Breast epithelium (tissue), 4 donors: Measurements from ENCODE around the gene TAAR6. TPM values are rescaled to one million over a fixed set of nuclear protein-coding genes. Genes with fewer than 3 reads are reported as not detected.
"Not testable (repeated sequence)": the region's sequence is repeated elsewhere in the genome, so short reads cannot be mapped to it uniquely, and the experiment has no call there.

ENCODE experiments used
- DNase-seq, 2 donors: peaks; one replicate each; pipeline ENCODE4 v3.0.0-alpha.2; 2019; ENCODE audit warnings: low spot score in 2 of 2
- H3K27ac ChIP-seq, 2 donors: fragments of 200-600 bp; sonication (generic) in 1 of 2; one replicate each; pipeline ENCODE4 v1.5.1; 2016 to 2019; ENCODE audit warnings: mild to moderate bottlenecking in 1 of 2
- H3K27me3 ChIP-seq, 2 donors: fragments of 200-600 bp; sonication (generic) in 1 of 2; one replicate each; pipeline versions ENCODE4 v1.5.1 to v1.6.0; 2017 to 2019; ENCODE audit warnings: control low read depth in 1 of 2, mild to moderate bottlenecking in 1 of 2
- H3K36me3 ChIP-seq: fragments of 200-600 bp; one replicate; pipeline ENCODE4 v1.5.1; 2019
- H3K4me1 ChIP-seq, 2 donors: fragments of 200-600 bp; sonication (generic); one replicate each; pipeline ENCODE4 v1.5.1; 2016 to 2019; ENCODE audit warnings: control low read depth in 1 of 2
- H3K4me3 ChIP-seq, 3 donors: fragments of 200-600 bp; sonication (generic); 1 replicate in 2 of 3; 2 replicates in 1 of 3; pipeline ENCODE4 v1.5.1; 2016 to 2019; ENCODE audit warnings: mild to moderate bottlenecking in 3 of 3, moderate library complexity in 2 of 3
- H3K9me3 ChIP-seq, 2 donors: fragments of 200-600 bp; sonication (generic) in 1 of 2; one replicate each; pipeline ENCODE4 v1.5.1; 2016 to 2019; ENCODE audit warnings: control low read depth in 1 of 2
- POLR2A ChIP-seq: fragments of 450-650 bp; IDR thresholded peaks from one replicate; pipeline ENCODE4 v1.6.1; 2016; ENCODE audit warnings: antibody characterized with exemption, mild to moderate bottlenecking, moderate library complexity
- POLR2AphosphoS5 ChIP-seq, 3 donors: sonication (generic); formaldehyde crosslinking; IDR thresholded peaks; one replicate each; pipeline ENCODE4 v1.6.1; 2017; ENCODE audit warnings: antibody characterized with exemption in 3 of 3
- intact Hi-C: fragments of 100-400 bp; cut with DNase I; formaldehyde crosslinking; loops from one replicate; pipeline ENCODE4 v1.15.1; 2023; ENCODE audit warnings: low total_unique reads
- total RNA-seq, 3 donors: library from RNA; depleted of rRNA; stranded (reverse); fragments of >200 nt; gene quantifications; one replicate each; pipeline ENCODE4 v1.1.0, GENCODE V29; 2016
- TF ChIP-seq, protein P1 (sequence below), 3 donors: fragments of 450-650 bp; IDR thresholded peaks; one replicate each; pipeline ENCODE4 v1.5.1; 2016 to 2017; ENCODE audit warnings: antibody characterized with exemption in 3 of 3, mild to moderate bottlenecking in 3 of 3, moderate library complexity in 3 of 3

TAAR6 gene
- total RNA-seq, 3 donors from 2014 or later: not detected

DNA sequence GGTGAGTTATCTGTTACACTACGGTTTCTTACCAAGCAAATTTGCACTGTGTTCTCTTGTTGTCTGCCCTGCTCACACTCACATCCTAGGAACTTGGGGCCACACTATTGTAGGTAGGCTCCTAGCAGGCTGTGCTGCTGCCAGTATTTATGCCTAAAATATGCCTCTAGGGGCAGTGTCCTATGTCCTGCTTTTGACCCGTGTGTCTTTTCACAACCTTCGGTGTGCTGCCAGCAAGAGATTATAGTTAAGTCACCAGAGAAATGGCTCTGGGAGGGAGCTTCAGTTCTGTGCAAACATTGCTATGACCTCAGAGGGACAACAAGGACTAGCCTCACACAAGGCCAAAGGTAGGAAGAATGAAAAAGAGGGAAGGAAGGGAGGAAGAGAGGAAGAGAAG is 28.4 kb downstream of the TAAR6 start:
- no peak overlapping the region for H3K4me3 ChIP-seq
- no peaks in the 10 kb centered on the region for H3K9me3 ChIP-seq
- H3K27me3 ChIP-seq: no peaks in the 10 kb centered on the region
- no peaks in the 10 kb centered on the region for H3K4me1 ChIP-seq
- DNase-seq: no peak
- intact Hi-C loops: no loop called here
- TF ChIP-seq, protein P1, sequence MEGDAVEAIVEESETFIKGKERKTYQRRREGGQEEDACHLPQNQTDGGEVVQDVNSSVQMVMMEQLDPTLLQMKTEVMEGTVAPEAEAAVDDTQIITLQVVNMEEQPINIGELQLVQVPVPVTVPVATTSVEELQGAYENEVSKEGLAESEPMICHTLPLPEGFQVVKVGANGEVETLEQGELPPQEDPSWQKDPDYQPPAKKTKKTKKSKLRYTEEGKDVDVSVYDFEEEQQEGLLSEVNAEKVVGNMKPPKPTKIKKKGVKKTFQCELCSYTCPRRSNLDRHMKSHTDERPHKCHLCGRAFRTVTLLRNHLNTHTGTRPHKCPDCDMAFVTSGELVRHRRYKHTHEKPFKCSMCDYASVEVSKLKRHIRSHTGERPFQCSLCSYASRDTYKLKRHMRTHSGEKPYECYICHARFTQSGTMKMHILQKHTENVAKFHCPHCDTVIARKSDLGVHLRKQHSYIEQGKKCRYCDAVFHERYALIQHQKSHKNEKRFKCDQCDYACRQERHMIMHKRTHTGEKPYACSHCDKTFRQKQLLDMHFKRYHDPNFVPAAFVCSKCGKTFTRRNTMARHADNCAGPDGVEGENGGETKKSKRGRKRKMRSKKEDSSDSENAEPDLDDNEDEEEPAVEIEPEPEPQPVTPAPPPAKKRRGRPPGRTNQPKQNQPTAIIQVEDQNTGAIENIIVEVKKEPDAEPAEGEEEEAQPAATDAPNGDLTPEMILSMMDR (IDR thresholded peaks at IDR 0.05): no peak
- TF ChIP-seq POLR2AphosphoS5 (IDR thresholded peaks at IDR 0.05) (no peak), POLR2A (no peak)
- H3K36me3 ChIP-seq: no peaks in the 10 kb centered on the region
- no peak overlapping the region for H3K27ac ChIP-seq

DNA sequence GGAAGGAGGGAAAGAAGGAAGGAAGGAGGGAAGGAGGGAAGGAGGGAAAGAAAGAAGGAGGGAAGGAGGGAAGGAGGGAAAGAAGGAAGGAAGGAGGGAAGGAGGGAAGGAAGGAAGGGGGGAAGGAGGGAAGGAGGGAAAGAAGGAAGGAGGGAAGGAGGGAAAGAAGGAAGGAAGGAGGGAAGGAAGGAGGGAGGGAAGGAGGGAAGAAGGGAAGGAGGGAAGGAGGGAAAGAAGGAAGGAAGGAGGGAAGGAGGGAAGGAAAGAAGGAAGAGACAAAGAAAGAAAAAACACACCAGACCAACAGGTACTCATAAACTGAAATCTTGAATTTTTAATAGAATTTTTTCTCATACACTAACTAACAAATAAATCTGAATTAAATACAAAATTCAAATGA is 30.8 kb downstream of the TAAR6 start:
- H3K27ac ChIP-seq, H3K27me3 ChIP-seq, H3K9me3 ChIP-seq, H3K4me1 ChIP-seq, H3K36me3 ChIP-seq, intact Hi-C loops, DNase-seq, H3K4me3 ChIP-seq: not testable (repeated sequence)

DNA sequence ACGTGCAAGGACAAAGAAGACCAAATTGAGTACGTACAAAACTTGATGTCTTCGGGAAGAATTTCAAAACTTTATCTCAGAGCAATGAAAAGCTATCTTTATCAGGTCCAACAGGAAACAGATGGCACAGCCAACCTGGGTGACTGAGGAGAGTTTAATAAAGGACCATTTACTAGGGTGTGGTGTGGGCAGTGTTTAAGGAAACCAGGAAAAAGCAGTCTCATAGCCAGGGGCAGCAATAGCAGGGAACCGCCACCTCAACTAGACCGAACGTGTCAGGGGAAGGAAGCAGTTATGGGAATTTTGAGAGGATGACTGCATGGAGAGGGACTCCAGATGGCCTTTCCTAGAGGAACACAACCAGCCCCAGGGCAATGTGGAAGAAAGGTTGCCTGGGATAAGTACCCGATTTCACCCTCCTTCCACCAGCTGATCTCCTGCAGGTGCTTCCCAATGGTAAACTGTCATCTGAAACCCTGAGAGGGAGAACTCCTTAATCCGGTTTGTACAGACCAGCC is 34.6 kb downstream of the TAAR6 start:
- Histone ChIP-seq H3K36me3 (no peaks in the 10 kb centered on the region), H3K27ac (no peak overlapping the region), H3K27me3 (no peaks in the 10 kb centered on the region), H3K4me1 (no peaks in the 10 kb centered on the region), H3K4me3 (no peak overlapping the region), H3K9me3 (no peaks in the 10 kb centered on the region)
- no peak for TF ChIP-seq POLR2A
- no peak for TF ChIP-seq POLR2AphosphoS5 (IDR thresholded peaks at IDR 0.05)
- TF ChIP-seq, protein P1 (IDR thresholded peaks at IDR 0.05): no peak
- no peak for DNase-seq
- intact Hi-C loops: no loop called here

DNA sequence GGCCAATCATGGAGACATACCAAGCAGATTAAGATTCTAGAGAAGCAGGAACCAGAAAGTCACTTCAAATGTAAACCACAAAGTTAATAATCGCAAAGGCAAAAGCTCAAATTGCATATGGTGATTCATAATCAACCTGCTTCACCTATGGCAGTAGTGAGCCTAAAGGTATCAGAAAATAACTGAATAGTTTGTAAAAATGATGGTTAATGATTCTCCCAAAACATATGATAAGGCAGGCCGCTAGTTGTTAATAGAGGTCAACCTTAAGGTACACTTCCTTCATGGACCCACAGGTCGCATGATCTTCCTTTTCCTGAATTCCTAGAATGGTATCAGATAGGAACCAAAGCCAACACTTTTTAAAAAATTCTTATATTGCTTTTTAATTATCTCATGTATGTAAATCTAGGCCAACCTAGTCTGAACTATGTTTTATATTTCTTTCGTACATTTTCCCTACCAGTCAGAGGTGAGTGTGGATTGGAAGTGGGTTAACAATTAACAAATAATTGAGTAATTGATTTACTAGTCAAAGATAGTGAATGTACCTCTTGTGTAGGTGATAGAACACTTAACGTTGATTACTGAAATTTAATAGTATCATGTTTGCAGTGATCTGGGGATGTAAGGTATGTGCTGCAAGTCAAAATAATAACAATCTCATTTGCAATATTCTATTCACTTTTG is 37.6 kb downstream of the TAAR6 start:
- Histone ChIP-seq H3K36me3 (no peaks in the 10 kb centered on the region), H3K4me1 (no peaks in the 10 kb centered on the region), H3K27me3 (no peaks in the 10 kb centered on the region), H3K9me3 (no peaks in the 10 kb centered on the region), H3K27ac (no peak overlapping the region), H3K4me3 (no peak overlapping the region)
- intact Hi-C loops: no loop called here
- TF ChIP-seq, protein P1 (IDR thresholded peaks at IDR 0.05): no peak
- TF ChIP-seq POLR2AphosphoS5 (IDR thresholded peaks at IDR 0.05) (no peak), POLR2A (no peak)
- DNase-seq: no peak

DNA sequence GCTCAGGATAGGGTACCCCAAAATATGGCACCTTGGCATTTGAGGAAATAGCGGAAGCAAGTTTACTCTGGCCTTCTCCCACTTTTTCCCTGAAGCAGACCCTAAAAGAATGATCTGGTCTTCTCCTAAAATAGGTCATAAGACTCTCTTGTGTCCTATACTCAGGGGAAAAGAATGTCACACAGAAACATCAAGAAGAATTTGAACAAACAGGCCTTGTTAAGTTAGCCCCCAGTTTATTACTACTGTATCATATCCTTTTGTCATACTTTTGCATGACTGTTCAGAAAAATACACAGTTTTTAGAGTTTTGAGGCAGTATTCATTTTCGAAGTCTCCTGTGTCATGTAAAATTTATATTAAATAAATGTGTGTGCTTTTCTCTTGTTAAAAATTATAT is 41.5 kb downstream of the TAAR6 start:
- intact Hi-C loops: no loop called here
- H3K27ac ChIP-seq: no peak overlapping the region
- no peaks in the 10 kb centered on the region for H3K9me3 ChIP-seq
- no peaks in the 10 kb centered on the region for H3K4me1 ChIP-seq
- H3K36me3 ChIP-seq: no peaks in the 10 kb centered on the region
- TF ChIP-seq POLR2A (no peak), POLR2AphosphoS5 (IDR thresholded peaks at IDR 0.05) (no peak)
- TF ChIP-seq, protein P1 (IDR thresholded peaks at IDR 0.05): no peak
- DNase-seq: no peak
- H3K4me3 ChIP-seq: no peak overlapping the region
- no peaks in the 10 kb centered on the region for H3K27me3 ChIP-seq
